ENCODE measurements around the gene RPS27L.

GRCh38 chr15:63109920-63110319, 47.4 kb downstream of the RPS27L start:
- no peak for TF ChIP-seq CTCF (IDR thresholded peaks at IDR 0.05)
- no peak for TF ChIP-seq POLR2A (IDR thresholded peaks at IDR 0.05; ENCODE audit: low read depth)
- TF ChIP-seq EP300 (IDR thresholded peaks at IDR 0.05), result no peak

All from esophagus muscularis mucosa (tissue), 4 donors.